Fibroblast of mammary gland (primary cell): ENCODE results near the gene PTK6.

Source experiments
- DNase-seq: peaks from one replicate; pipeline ENCODE4 v3.0.0-alpha.2; 2010; ENCODE audit warnings: low read depth
- H3K4me3 ChIP-seq: 2 replicates; pipeline ENCODE4 v1.5.1; 2011; ENCODE audit warnings: low read depth, mild to moderate bottlenecking, low read length, moderate library complexity; ENCODE audit not compliant: control insufficient read depth
- TF ChIP-seq, protein P1 (sequence below): conservative IDR thresholded peaks from 2 replicates; pipeline ENCODE4 v1.5.1; 2011; ENCODE audit warnings: low read depth, low read length, inconsistent platforms; ENCODE audit not compliant: control insufficient read depth, insufficient read depth

PTK6 gene

DNA sequence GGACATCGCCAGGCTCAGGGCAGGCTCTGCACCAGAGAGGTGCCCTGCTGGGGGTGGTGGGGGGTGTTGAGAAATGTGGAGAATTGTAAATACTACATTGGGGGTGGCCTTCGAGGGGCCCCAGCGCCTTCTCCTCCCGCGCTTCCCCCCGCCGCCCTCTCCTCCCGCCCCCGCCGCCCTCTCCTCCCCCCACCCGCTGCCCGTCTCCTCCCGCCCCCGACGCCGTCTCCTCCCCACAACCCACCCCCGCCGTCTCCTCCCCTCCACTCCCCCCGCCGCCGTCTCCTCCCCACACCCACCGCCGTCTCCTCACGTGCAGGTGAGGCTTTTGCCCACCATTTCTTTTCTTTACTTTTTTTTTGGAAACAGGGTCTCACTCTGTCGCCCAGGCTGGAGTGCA, 11.8 kb upstream of the PTK6 start:
- TF ChIP-seq, protein P1, sequence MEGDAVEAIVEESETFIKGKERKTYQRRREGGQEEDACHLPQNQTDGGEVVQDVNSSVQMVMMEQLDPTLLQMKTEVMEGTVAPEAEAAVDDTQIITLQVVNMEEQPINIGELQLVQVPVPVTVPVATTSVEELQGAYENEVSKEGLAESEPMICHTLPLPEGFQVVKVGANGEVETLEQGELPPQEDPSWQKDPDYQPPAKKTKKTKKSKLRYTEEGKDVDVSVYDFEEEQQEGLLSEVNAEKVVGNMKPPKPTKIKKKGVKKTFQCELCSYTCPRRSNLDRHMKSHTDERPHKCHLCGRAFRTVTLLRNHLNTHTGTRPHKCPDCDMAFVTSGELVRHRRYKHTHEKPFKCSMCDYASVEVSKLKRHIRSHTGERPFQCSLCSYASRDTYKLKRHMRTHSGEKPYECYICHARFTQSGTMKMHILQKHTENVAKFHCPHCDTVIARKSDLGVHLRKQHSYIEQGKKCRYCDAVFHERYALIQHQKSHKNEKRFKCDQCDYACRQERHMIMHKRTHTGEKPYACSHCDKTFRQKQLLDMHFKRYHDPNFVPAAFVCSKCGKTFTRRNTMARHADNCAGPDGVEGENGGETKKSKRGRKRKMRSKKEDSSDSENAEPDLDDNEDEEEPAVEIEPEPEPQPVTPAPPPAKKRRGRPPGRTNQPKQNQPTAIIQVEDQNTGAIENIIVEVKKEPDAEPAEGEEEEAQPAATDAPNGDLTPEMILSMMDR, result no peak
- no peak overlapping the region for H3K4me3 ChIP-seq
- no peak for DNase-seq

- TF ChIP-seq, protein P1, result no peak
- no peak overlapping the region for H3K4me3 ChIP-seq
- no peak for DNase-seq
These were observed 11.4 kb upstream of the PTK6 start for GRCh38 chr20:63548542-63548941.

DNA sequence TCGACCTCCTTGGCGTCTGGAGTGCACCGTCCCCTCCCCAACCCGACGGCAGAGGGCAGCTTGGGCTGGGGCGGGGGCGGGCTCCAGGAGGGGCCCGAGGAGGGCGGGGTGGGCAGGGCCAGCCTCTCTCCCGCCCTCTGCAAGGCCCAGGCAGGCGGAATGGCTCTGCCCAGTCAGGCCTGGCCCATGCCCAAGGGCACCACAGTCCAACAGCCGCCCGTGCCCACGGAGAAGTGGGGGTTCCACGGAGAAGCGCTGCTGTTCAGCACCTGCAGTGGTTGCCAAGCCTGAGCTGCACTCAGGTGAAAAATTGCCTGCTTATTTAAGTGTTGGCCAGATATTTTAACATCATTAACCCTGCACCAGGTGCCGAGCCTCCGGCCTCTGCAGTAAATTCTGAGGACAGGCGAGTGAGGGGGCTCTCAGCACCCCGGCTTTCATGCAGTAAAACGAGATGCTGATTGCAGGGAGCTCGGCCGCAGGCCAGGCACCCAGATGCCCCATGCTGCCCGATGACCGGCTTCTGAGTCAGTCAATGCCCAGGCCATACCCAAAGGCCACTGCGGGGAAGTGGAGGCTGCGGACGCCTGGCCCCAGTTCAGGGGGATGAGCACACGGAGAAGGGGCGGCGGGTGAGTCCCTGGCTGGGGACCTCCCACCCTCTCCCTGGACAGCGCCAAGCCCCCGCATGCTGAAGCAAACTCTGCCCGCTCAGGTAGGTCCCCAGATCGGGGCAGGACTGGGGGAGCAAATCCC, 10.7 kb upstream of the PTK6 start, which contains the start of gene SRMS:
SRMS (minus strand) TSS at position 25 of the 756 bp plus-strand sequence. CDS start 286 bp downstream, outside the sequence.
- H3K4me3 ChIP-seq, result no peak within 1 kb of the TSS

GRCh38 chr20:63546956-63547724, 10.0 kb upstream of the PTK6 start:
- DNase-seq, result no peak
- TF ChIP-seq, protein P1, result no peak
- no peak overlapping the region for H3K4me3 ChIP-seq

More for the DNA sequence above, 10.7 kb upstream of the PTK6 start, which contains the start of gene SRMS:
- TF ChIP-seq, protein P1, result no peak
- no peak for DNase-seq

DNA sequence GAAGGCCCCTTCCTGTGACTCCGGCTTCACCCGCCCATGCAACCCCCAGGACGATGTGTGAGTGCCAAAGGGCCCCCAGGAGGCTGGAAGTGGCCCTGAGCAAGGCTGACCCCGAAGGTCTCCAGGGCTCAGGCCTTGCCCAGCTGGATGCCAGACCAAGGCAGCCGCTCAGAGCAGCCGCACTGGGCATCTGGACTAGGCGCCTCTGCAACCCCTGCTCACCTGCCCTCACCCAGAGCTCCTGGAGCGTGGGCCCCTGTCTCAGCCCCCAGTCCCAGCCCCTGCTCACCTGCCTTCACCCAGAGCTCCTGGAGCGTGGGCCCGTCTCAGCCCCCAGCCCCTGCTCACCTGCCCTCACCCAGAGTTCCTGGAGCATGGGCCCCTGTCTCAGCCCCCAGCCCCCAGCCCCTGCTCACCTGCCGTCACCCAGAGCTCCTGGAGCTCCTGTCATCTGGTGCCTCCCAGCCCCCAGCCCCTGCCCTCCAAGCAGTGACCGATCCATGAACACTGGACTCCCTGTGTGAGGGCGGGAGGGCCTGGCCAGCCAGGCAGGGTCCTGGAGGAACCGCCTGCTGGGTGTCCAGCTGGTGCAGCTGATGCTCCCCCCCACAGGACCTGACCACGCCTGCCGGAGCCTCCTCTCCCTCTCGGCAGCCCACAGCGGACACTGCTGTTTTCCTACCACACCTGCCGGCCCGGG, 9.2 kb upstream of the PTK6 start:
- no peak for DNase-seq
- H3K4me3 ChIP-seq, result no peak overlapping the region
- TF ChIP-seq, protein P1, result no peak

DNA sequence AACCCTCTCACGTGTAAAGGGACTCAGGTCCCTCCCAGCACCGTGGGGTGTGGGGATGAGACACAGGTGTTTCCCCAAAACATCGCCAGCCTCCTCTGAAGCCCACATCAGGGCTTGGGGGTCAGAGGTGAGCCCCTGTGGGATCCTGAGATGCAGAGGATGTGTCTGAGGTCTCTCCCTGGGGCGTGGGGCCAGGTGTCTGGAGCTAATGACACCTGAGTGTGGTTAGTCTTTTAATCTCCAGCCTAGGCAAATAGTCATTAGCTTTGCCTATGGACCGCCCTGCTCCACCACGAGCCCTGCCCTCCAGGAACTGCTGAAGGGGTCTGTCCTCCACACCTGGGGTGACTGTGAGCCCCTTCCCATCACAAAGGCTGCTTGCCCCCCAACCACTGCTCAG, 8.6 kb upstream of the PTK6 start:
- TF ChIP-seq, protein P1, result no peak
- no peak for DNase-seq
- H3K4me3 ChIP-seq, result no peak overlapping the region
